ENCODE data around the gene ARHGEF38. TPM values are rescaled to one million over a fixed set of nuclear protein-coding genes. Genes with fewer than 3 reads are reported as not detected.
A peak's percentile ranks its signal among the peaks of the same experiment; 100 is the strongest.

Gene ARHGEF38, protein sequence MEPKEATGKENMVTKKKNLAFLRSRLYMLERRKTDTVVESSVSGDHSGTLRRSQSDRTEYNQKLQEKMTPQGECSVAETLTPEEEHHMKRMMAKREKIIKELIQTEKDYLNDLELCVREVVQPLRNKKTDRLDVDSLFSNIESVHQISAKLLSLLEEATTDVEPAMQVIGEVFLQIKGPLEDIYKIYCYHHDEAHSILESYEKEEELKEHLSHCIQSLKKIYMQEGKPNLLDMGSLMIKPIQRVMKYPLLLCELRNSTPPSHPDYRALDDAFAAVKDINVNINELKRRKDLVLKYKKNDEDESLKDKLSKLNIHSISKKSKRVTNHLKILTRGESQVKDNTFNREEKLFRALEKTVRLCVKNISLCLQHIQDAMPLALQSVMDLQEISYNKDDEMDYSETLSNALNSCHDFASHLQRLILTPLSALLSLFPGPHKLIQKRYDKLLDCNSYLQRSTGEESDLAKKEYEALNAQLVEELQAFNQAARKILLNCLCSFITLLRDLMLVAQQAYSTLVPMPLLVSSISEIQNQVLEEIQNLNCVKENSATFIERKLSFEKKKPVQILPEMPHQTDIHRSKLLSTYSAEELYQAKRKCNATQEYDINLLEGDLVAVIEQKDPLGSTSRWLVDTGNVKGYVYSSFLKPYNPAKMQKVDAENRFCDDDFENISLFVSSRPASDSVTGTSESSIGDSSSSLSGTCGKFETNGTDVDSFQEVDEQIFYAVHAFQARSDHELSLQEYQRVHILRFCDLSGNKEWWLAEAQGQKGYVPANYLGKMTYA
- under 0.01 TPM for total RNA-seq

- no peak for FAIRE-seq
Observed at GRCh38 chr4:105551965-105552746, at the start of gene ARHGEF38. Gene ARHGEF38, plus strand, starts transcription at chr4:105552620. Its CDS starts 146 bp downstream, at chr4:105552766.

GRCh38 chr4:105503484-105503883 lies 48.9 kb upstream of the ARHGEF38 start:
- FAIRE-seq (no peak), DNase-seq (ENCODE audit: low spot score in 2 of 2) (no peak)

More at GRCh38 chr4:105551965-105552746, at the start of gene ARHGEF38:
- DNase-seq (ENCODE audit: low spot score in 2 of 2) = no peak

DNA sequence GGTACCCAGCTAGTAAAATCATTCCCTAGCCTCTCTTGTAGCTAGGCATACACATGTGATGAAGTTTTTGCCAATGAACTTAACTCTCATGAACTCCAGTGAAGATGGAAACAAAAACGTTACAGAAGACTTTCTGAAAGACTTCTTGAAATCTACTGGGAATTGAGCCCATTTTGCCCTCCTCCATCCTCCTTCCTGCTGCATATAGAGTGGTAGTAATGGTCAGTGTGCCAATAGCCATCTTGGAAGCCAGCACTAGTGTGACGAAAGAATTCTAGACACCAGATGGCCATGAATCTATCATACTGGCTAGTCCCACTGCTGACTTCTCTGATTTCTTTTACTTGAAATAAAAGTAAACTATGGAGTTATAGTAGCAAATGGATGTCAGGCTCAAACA lies 47.7 kb upstream of the ARHGEF38 start:
- DNase-seq (ENCODE audit: low spot score in 2 of 2) = no peak
- FAIRE-seq = no peak

DNA sequence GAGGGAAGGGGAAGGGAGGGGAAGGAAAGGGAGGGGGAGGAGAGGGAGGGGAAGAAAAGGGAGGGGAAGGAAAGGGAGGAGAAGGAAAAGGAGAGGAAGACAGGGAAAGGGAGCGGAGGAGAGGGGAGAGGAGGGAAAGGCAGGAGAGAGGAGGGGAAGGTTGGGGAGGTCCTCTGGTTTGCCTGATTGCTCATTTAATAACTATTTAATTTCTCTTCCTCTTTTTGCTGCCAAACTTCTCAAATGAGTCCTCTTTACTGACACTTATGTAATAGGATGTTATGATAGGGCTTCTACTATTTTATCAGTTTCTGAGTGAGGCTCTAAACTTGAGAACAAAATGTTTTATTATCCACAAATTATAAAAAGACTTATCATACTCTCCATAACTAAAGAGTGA lies 43.1 kb upstream of the ARHGEF38 start:
- DNase-seq (ENCODE audit: low spot score in 2 of 2) (no peak), FAIRE-seq (no peak)

DNA sequence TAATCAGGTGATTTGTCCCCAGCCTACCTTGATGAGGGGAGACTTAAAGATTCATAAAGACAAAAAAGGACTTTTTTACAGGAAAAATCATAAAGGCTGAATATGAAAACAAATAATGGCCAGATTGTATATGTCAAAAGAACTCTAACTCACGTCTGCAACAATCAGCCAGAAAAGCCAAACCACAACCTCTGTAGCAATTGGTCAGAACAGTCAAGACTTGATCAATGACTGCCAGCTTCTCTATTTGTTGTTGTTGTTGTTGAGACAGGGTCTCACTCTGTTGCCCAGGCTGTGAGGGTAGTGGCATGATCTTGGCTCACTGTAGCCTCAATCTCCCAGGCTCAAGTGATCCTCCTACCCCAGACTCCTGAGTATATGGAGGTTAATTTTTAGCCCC lies 42.7 kb upstream of the ARHGEF38 start:
- no peak for FAIRE-seq

DNA sequence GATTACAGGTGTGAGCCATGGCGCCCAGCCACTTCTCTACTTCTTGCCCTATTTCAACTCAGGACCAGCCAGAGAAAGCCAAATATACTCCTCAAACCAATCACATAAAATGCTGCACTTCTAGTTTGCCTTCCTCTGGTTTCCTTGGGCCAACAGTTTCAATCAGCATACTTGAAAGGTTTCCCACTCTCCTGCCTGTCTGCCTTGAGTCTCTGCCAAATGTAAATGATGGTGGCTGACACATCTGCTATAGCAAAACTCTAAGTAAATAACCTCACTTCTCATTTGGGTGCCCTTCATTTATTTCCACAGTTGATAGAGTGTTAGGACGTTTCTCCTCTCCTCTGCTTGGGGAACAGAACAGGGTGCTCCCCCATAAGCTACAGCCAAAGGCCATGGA lies 42.2 kb upstream of the ARHGEF38 start:
- DNase-seq (ENCODE audit: low spot score in 2 of 2) (no peak), FAIRE-seq (no peak)

More for the DNA sequence above, 42.7 kb upstream of the ARHGEF38 start:
- DNase-seq (ENCODE audit: low spot score in 2 of 2) = no peak

DNA sequence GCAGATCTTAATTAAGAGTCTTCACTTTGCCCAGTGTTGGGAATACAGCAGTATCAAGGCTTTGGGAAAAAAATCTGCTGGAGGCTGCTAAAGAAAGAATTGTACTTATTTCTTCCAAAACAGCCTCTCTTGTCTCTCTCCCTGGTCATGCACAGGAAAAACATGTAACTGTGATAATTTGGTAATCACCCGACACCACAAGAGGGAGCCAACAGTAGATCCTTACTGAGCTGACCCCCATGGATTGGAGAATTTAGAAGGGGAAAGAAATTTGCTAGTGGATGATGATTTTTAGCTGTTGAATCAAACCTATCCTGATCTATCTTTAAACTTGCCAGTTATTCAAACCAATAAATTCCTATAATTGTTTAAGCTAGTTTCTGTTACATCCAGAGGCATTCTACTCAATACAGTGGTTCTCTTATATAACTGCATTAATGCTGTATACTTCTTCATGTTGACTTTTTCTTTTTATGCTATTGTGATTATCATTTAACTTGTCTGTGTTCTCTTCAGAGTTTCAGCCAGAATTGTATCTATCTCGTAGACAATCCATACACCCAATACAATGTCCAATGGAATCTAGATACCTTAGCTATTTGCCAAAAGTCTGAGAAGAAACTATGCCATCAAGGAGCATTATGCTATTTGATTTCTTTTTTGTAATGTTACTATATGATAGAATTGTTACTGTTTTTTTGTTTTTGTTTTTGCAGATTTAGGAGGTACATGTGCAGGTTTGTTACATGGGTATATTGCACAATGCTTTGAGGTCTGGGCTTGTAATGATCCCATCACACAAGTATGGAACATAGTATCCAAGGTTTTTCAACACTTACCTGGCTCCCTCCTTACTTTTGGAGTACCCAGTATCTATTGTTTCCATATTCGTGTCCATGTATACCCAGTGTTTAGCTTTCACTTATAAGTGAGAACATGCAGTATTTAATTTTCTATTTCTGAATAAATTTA lies 31.3 kb upstream of the ARHGEF38 start:
- DNase-seq (ENCODE audit: low spot score in 2 of 2) = peak; percentile 9 to 32
- FAIRE-seq = no peak

- no peak for FAIRE-seq
- no peak for DNase-seq (ENCODE audit: low spot score in 2 of 2)
Observed at GRCh38 chr4:105526656-105527055, 25.8 kb upstream of the ARHGEF38 start.

DNA sequence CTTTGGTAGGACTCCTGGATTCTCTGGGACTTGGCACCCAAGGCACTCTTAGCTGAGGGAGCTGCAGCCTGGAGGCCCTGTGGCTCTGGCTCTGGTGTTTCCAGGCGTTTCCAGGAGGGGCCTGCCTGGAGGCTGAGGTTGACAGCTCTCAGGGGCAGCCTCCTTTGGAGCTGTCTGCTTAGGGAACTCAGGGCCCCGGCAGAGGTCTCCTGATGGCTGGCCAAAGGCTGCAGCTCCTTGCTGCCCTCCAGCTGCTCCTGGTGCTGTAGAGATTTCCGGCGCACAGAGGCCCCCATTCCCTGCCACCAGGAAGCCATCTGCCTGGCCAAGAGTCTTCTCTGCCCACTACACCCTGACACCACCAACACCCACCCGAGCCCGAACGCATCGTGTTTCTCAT lies 25.3 kb upstream of the ARHGEF38 start:
- FAIRE-seq (no peak), DNase-seq (ENCODE audit: low spot score in 2 of 2) (no peak)

- DNase-seq (ENCODE audit: low spot score in 2 of 2) = no peak
- FAIRE-seq = no peak
Observed at GRCh38 chr4:105536601-105537000, 15.8 kb upstream of the ARHGEF38 start.

- DNase-seq (ENCODE audit: low spot score in 2 of 2) (no peak), FAIRE-seq (no peak)
Observed at GRCh38 chr4:105541420-105541819, 11.0 kb upstream of the ARHGEF38 start.

- DNase-seq (ENCODE audit: low spot score in 2 of 2) = no peak
- no peak for FAIRE-seq
Observed at GRCh38 chr4:105542039-105542438, 10.4 kb upstream of the ARHGEF38 start.

DNA sequence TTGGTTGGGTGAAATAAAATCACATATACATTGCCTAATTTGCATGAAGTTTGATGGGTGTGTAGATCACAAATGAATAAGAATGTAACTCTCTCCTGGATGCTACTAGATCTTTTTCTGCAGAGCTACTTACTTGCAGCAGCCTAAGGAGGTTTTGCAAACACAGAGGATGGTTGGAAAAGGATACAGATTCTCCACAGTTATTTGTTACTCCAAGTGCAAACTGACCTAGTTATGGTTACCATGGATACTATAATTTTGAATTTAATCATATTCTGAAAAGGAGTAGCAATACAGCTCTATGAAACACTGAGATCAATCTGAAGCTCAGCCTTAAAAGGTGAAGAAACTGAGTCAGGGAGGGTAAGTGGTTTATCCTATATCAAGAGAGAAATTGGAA lies 9.1 kb upstream of the ARHGEF38 start:
- no peak for FAIRE-seq
- no peak for DNase-seq (ENCODE audit: low spot score in 2 of 2)

GRCh38 chr4:105543881-105544280 lies 8.5 kb upstream of the ARHGEF38 start:
- DNase-seq (ENCODE audit: low spot score in 2 of 2) (no peak), FAIRE-seq (peak; percentile 24)

DNA sequence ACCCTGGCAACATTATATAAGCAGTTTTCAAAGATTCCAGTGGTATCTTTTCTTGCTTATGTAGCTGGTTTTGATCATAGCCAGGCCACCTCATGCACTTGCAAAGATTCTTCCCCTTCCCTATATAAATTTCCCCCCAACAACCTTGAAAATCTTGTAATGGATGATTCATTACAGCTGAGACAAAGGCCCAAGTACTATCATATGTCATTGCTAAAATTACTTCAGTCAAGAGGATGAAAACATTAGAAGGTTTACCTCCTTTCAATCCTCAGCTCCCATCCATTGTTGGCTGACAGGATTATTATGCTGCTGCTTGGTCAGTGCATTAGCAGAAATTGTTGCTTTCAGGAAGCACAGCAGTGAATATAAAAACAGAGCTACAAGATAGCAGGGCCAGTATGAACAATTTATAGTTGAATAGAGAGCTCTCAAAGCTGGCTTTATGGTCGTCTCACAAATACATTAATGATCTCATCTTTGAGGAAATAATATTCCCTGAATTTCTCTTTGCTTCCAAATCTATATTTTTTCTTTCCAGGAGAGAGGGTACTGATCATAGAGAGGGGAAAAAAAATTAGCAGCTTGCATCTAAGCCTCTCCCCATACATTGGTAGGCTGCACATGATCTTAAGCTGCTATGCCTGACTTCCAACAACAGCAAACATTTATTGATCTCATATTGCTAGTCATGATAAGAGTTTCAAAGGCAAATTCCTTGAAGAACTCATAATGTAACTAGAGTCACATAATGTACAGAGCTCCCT lies 7.7 kb upstream of the ARHGEF38 start:
- no peak for DNase-seq (ENCODE audit: low spot score in 2 of 2)
- no peak for FAIRE-seq

DNA sequence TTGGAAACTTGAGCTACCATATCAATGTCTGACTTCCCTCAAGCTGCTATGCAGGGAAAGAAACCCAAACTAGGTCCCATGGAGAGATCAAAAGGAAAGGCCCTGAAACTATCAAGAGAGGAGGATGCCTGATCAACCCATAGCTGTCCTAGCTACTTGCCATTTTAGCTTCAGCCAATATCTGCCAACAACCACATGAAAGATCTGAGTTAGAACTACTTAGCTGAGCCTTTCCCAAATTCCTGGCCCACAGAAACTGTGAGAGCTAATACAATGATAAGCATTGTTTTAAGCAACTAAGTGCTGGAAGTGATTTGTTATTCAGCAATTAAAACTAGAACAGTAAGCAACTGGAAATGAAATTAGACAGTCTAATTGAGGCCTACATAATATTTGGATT lies 6.3 kb upstream of the ARHGEF38 start:
- no peak for DNase-seq (ENCODE audit: low spot score in 2 of 2)
- no peak for FAIRE-seq

- FAIRE-seq (no peak), DNase-seq (ENCODE audit: low spot score in 2 of 2) (no peak)
Observed at GRCh38 chr4:105547769-105548168, 4.7 kb upstream of the ARHGEF38 start.

DNA sequence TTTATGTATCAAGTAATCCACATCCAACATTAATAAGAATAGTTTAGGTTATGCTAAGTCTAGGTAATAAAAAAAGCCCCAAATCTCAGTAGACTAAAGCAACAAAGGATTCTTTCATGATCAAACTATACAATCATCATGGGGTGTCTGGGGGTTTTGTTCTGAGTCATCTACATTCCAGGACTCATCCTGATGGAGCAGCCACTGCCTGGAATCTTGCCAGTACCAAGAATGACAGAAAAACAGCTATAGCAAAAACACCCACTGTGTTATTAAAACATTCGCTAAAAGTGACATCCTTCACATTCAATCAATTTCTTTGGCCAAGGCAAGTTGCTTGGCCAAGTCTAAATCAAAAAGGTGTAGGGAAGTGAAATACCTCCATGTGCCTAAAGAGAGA lies 3.9 kb upstream of the ARHGEF38 start:
- FAIRE-seq = no peak
- DNase-seq (ENCODE audit: low spot score in 2 of 2) = no peak

GRCh38 chr4:105550641-105551040 lies 1.8 kb upstream of the ARHGEF38 start:
- DNase-seq (ENCODE audit: low spot score in 2 of 2) (no peak), FAIRE-seq (no peak)

Measured in frontal cortex (tissue), 4 donors.